Astrocyte (in vitro differentiated cells and primary cell): ENCODE measurements around the gene KRT4.

Source experiments
- CTCF ChIP-seq: IDR thresholded peaks from 2 replicates; pipeline ENCODE4 v1.5.1; 2011; ENCODE audit warnings: low read depth, mild to moderate bottlenecking, inconsistent platforms, low read length, moderate library complexity; ENCODE audit not compliant: insufficient read depth
- EZH2 ChIP-seq: IDR thresholded peaks from 2 replicates; pipeline ENCODE4 v1.6.1; 2012; ENCODE audit warnings: mild to moderate bottlenecking, low read length, inconsistent platforms; ENCODE audit not compliant: insufficient read depth

- no peak for TF ChIP-seq CTCF
- TF ChIP-seq EZH2, result no peak
Measured at GRCh38 chr12:52817699-52818238, 3.9 kb upstream of the KRT4 start.
